Lower lobe of right lung (tissue), 2 donors: Measurements from ENCODE around the gene P2RX6. TPM values are rescaled to one million over a fixed set of nuclear protein-coding genes. Genes with fewer than 3 reads are reported as not detected.
"Not testable (repeated sequence)": the region's sequence is repeated elsewhere in the genome, so short reads cannot be mapped to it uniquely, and the experiment has no call there.

Source experiments
- ATAC-seq, 2 donors: fragments of 200-7000 bp; cut with Tn5 transposase; one replicate each; pipeline ENCODE4 v1.9.1; 2020 to 2022; ENCODE audit warnings: mild to moderate bottlenecking in 2 of 2, moderate library complexity in 2 of 2
- DNase-seq: peaks from one replicate; pipeline ENCODE4 v3.0.0-alpha.2; 2020
- H3K27ac ChIP-seq: fragments of 200-600 bp; one replicate; pipeline ENCODE4 v1.8.0; 2022
- H3K27me3 ChIP-seq: fragments of 200-600 bp; one replicate; pipeline ENCODE4 v1.8.0; 2022; ENCODE audit warnings: low read depth
- H3K36me3 ChIP-seq: fragments of 200-600 bp; one replicate; pipeline ENCODE4 v1.8.0; 2022; ENCODE audit warnings: mild to moderate bottlenecking
- H3K4me1 ChIP-seq: fragments of 200-600 bp; one replicate; pipeline ENCODE4 v1.8.0; 2022
- H3K4me3 ChIP-seq: fragments of 200-600 bp; one replicate; pipeline ENCODE4 v1.8.0; 2022; ENCODE audit warnings: mild to moderate bottlenecking
- H3K9me3 ChIP-seq: fragments of 200-600 bp; one replicate; pipeline ENCODE4 v1.8.0; 2022
- intact Hi-C: fragments of 100-400 bp; cut with DNase I; formaldehyde crosslinking; loops from one replicate; pipeline ENCODE4 v1.11.0; 2022
- total RNA-seq: library from RNA; stranded (reverse); fragmentation: NEBNext Ultra II Directional; extraction: Animal tissue kit (Norgen Biotek cat#: 25700); gene quantifications from one replicate; pipeline ENCODE4 v1.2.1, GENCODE V29; 2021
- TF ChIP-seq, protein P1 (sequence below): fragments of 200-600 bp; IDR thresholded peaks from one replicate; pipeline ENCODE4 v1.8.0; 2022; ENCODE audit warnings: antibody characterized with exemption, mild to moderate bottlenecking
- donor health status: DM: no; HTN: yes; CAD: no; lungs with severe emphysema.

The P2RX6 gene
- total RNA-seq, 1 donor from 2014 or later = 2.1 TPM

DNA sequence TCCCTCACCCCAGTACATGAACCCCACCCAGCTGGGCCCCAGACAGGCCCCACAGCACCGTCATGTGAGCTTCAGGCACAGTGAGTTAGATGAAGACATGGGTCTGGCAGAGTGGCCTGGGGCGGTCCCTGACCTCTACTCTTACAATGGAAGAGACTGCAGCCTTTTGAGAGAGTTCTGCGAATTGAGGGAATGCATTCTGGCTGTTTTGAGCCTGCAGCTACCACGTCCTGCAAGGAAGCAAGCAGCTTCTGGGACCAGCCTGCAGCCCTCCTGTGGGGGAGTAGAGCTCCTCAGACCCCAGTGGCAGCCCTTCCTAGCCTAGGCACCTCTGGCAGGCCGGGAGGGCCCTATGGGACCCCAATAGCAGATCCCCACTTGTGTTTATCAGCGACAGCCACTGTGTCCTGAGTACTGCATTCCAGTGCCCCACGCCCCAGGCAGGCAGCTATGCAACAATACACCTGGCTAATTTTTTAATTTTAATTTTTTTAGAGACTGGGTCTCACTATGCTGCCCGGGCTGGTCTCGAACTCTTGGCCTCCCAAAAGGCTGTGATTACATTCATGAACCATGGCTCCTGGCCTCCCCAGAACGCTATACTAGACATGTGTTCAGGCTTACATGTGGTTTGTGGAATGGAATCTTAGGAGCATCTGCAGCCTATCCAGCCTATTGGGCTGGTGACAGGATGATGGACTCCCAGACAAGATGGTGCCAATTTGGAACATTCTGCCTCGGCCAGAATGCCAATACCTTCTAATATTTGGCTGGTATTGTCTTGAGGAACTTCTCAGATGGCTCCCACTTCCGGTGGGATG lies 18.1 kb downstream of the P2RX6 start:
- Histone ChIP-seq H3K27ac (no peak overlapping the region), H3K4me1 (peaks cover 15% of the 10 kb centered on the region), H3K27me3 (peaks cover 33% of the 10 kb centered on the region), H3K4me3 (no peak overlapping the region), H3K36me3 (no peaks in the 10 kb centered on the region), H3K9me3 (no peaks in the 10 kb centered on the region)
- TF ChIP-seq, protein P1, sequence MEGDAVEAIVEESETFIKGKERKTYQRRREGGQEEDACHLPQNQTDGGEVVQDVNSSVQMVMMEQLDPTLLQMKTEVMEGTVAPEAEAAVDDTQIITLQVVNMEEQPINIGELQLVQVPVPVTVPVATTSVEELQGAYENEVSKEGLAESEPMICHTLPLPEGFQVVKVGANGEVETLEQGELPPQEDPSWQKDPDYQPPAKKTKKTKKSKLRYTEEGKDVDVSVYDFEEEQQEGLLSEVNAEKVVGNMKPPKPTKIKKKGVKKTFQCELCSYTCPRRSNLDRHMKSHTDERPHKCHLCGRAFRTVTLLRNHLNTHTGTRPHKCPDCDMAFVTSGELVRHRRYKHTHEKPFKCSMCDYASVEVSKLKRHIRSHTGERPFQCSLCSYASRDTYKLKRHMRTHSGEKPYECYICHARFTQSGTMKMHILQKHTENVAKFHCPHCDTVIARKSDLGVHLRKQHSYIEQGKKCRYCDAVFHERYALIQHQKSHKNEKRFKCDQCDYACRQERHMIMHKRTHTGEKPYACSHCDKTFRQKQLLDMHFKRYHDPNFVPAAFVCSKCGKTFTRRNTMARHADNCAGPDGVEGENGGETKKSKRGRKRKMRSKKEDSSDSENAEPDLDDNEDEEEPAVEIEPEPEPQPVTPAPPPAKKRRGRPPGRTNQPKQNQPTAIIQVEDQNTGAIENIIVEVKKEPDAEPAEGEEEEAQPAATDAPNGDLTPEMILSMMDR = no peak
- ATAC-seq = no peak
- intact Hi-C loops = no loop called here
- DNase-seq = no peak

DNA sequence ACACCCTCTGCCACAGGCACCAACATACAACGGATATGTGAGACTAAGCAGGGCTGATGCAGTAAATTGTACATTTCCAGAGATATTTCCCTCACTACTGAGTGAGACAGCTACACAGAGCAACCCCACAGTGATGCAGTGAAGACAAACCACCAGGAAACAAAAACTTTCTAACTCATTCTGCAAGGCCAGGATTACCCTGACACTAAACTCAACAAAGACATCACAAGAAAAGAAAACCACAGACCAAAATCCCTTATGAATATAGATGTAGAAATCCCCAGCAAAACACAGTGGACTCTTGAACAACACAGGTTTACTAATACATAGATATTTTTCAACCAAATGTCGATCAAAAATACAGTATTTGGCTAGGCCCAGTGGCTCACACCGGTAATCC lies 18.9 kb downstream of the P2RX6 start:
- H3K4me3 ChIP-seq = no peak overlapping the region
- peaks cover 20% of the 10 kb centered on the region for H3K4me1 ChIP-seq
- no peak for ATAC-seq
- no peak for DNase-seq
- TF ChIP-seq, protein P1 = no peak
- intact Hi-C loops = no loop called here
- no peak overlapping the region for H3K27ac ChIP-seq
- no peaks in the 10 kb centered on the region for H3K9me3 ChIP-seq
- no peaks in the 10 kb centered on the region for H3K36me3 ChIP-seq
- H3K27me3 ChIP-seq = peaks cover 30% of the 10 kb centered on the region

DNA sequence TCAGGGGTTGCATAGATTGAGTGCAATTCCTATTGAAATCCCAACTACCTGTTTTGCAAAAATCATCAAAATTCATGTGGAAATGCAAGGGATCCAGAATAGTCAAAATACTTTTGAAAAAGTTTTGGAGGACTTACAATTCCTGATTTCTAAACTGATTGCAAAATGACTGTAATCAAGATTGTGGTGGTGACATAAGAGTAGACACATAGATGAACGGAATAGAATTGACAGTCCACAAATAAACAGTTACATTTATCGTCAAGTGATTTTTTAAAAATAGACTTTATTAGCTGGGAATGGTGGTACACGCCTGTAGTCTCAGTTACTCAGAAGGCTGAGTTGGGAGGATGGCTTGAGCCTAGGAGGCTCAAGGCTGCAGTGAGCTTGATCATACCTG lies 20.0 kb downstream of the P2RX6 start:
- Histone ChIP-seq H3K27me3 (peaks cover 25% of the 10 kb centered on the region), H3K9me3 (no peaks in the 10 kb centered on the region), H3K36me3 (no peaks in the 10 kb centered on the region), H3K4me1 (peaks cover 20% of the 10 kb centered on the region), H3K27ac (no peak overlapping the region), H3K4me3 (no peak overlapping the region)
- intact Hi-C loops = no loop called here
- ATAC-seq (no peak), DNase-seq (no peak)
- TF ChIP-seq, protein P1 = no peak

DNA sequence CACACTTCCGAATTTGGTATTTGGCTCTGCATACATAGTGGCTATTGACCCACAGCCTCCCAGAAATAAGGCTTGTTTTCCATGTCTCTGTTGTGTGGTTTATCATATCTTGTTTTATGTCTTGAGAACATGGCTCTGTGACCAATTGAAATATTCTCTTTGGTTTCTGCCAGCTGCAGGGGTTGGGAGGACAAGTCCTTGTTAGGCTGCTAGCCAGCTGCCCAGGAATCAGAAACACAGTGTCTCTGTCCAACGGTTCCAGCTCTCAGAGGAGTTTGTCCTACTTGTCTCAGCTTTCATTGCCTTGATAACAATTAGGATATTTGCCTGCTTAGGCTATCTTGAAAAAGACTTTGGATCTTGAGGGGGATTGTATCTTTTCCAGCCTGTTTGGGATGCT lies 23.4 kb downstream of the P2RX6 start:
- Histone ChIP-seq H3K4me1 (peaks cover 7% of the 10 kb centered on the region), H3K4me3 (no peak overlapping the region), H3K27ac (peak overlapping the region; percentile 41), H3K36me3 (no peaks in the 10 kb centered on the region), H3K9me3 (no peaks in the 10 kb centered on the region), H3K27me3 (peaks cover 2% of the 10 kb centered on the region)
- ATAC-seq (peak in 1 of 2 donors; percentile 35), DNase-seq (no peak)
- TF ChIP-seq, protein P1 = no peak
- intact Hi-C loops = no loop called here

DNA sequence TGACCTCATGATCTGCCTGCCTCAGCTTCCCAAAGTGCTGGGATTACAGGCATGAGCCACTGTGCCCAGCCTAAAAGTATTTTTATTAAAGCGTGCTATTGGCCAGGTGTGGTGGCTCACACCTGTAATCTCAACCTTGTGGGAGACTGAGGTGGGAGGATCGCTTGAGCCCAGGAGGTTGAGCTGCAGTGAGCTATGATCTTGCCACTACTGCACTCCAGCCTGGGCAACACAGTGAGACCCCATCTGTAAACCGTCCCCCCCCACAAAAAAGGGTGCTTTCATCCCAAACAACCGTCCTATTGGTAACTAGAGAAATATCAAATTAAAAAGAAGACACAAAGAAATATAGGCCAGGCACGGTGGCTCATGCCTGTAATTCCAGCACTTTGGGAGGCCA lies 24.2 kb downstream of the P2RX6 start:
- ATAC-seq = not testable (repeated sequence)
- peak; percentile 17 for DNase-seq

DNA sequence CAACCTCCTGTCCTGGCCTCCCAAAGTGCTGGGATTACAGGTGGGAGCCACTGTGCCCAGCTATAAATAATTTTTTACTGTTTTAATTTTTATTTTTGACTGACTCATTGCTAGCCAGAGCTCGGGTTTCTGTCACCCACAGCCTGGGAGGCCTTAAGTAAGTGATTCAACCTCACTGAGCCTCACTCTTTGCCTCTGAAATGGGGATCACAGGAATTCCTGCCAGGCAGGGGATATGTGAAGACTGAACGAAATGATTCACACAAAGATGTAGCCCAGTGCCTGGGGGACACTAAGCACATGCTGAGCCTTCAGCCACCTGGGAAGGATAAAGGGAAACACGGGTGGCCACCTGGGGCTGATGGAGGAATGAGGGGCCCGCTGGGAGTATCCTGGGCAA lies 27.0 kb downstream of the P2RX6 start:
- ATAC-seq (no peak), DNase-seq (peak; percentile 17)
- Histone ChIP-seq H3K36me3 (no peaks in the 10 kb centered on the region), H3K9me3 (no peaks in the 10 kb centered on the region), H3K4me3 (no peak overlapping the region), H3K4me1 (peaks cover 21% of the 10 kb centered on the region), H3K27me3 (peaks cover 3% of the 10 kb centered on the region), H3K27ac (no peak overlapping the region)
- TF ChIP-seq, protein P1 = no peak
- intact Hi-C loops = no loop called here

More for the DNA sequence above, 24.2 kb downstream of the P2RX6 start:
- H3K27me3 ChIP-seq, H3K4me3 ChIP-seq, H3K36me3 ChIP-seq, intact Hi-C loops, H3K27ac ChIP-seq, H3K4me1 ChIP-seq, H3K9me3 ChIP-seq: not testable (repeated sequence)
